Activated CD4-positive, alpha-beta T cell treated with anti-CD3 and anti-CD28 coated beads, Interleukin-2, Interleukin-4, amounts not matched to agents 100 ng/mL and 50 ng/mL, durations not matched to agents 16 hours and 8 hours (primary cell): ENCODE results near the gene LIPG.

Experiments
- DNase-seq: peaks from one replicate; pipeline ENCODE4 v3.0.0-alpha.2; 2020; ENCODE audit warnings: low spot score

The LIPG gene

DNA sequence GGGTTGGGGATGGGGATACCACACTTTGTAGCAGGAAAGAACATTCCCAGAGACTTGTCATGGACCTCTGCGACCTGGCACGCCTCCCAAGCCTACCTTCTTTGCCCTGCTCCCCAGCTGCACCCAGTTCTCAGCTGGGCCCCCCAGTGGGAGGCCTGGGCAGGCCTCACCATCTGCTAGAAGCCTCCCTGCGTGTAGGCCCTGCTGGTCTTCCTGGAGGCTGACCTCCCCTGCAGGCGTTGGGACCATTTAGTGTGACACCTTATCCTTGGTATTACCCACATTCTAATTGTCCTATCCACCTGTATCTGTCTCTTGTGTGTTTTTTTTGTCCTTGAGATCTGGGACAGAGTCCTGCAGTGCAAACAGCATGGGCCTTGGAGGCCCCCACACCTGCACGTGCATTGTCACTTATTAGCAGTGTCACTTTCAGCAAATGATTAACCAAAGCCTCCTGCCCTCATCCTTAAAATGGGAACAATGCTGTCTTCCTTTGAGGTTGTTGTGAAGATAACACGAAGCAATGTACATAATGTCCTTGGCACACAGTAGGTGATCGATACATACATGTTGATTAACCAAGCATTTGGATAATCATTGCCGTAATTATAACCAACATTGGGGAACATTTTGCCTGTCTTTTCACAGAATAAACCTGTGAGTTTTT, 77.2 kb downstream of the LIPG start:
- no peak for DNase-seq

DNA sequence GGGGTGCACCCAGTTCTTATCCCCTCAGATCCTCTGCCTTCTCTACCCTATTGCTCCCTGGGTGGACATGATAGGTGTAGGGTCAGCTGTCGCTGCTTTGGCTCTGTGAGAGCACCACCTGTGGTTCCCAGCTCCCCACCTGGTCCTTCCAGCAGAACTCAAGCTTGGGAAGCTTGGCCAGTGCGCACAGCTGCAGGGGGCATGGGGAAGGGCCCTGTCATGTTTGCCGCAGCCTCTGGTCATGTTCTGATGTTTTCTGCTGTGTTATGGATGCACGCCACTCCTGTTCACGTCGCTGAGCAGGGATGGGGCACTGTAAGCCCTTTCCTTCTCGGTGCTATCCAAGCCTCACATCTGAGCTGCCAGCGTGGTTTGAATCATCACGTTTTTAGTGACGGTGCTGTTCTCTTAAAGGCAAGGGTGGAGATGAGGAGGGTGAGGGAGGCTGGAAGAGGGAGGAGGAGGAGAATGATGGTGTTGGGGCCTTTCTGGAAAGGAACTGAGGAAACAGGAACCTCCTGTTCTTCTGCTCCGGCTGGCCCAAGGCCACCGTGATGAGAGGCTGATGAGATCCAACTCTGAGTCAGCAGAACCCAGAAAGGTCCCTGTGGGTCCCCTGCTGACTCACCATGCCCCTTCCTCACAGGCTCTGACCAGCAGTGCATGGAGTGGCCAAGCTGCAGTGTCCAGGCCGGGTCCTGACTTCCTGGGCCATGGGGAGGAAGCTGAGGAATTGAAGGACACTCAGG, 78.0 kb downstream of the LIPG start:
- no peak for DNase-seq

DNA sequence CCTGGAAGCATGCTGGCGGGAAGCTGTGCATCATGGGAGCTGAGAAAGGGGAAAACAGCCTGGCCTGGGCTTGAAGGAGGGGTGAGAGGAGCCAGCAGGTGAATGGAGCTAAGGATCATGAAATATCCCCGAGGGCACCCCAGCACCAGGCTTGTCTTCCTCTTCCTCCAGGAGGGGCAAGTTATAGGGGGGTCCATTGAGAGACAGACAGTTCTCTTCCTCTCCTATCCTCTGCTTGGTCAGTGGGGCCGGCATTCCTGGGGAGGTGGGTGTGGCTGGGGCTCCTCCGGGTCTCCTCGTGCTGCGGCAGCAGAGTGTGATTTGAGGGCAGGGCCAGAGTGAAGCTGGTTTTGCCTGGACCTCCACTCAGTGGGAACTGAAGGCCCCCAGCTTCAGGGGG, 78.9 kb downstream of the LIPG start:
- no peak for DNase-seq

DNA sequence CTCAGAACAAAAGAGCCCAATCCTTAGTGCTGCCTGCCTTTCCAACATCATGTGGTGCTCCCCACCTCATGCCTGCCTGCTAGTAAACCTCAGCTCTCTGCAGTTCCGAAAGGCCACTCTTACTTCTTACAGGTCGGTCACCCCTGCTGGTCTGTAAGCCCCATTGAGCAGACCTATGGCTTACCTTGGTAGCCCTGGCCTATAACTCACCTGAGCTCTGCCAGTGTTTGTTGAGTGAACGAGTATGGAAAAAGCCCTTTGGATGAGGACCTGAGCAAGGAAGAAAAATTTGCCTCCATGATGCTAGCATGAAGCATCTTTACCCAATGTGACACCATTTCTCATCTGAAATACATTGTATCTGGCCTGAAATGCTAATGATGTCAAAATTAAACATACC, 83.3 kb downstream of the LIPG start:
- DNase-seq: no peak

DNA sequence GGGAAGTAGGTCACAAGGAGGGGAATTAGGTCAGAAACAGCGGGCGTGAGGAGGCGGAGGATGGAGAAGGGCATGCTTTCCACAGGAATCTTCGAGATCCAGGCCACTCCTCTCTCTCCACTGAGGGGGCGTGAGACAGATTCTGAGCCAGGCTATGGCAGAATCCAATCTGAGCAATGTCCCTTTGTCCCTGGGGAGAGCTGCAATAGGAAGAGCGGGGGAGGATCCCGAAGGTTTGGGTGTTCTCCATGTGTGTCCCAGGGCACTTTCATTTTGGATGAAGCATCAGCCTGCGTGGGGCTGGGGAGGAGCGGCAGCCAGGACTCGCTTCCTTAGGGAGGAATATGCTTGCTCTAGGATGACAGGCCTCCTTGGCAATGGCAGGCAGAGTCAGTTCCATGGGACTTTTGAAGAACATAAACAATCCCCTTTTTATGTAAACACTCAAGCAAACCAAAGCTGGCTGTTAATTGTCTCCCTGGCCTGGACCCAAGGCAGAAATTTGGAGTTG, 84.0 kb downstream of the LIPG start:
- no peak for DNase-seq

DNA sequence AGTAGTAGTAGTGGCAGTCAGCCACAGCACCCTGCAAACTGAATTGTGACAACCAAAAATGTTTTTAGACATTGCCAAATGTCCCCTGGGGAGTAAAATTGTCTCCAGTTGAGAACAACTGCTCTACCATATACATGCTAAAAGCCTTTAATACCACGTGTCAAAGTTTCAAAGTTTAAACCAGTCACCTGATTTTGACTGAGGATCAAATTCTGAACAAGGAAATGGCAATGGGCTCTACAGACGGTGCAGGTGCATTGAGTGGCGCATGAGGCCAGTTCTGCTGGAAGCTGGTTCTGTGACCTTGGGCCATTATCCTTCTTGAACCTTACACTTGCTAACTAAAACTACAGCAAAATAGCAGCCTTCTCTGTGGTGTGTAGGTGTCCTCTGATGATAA, 85.0 kb downstream of the LIPG start:
- no peak for DNase-seq

DNA sequence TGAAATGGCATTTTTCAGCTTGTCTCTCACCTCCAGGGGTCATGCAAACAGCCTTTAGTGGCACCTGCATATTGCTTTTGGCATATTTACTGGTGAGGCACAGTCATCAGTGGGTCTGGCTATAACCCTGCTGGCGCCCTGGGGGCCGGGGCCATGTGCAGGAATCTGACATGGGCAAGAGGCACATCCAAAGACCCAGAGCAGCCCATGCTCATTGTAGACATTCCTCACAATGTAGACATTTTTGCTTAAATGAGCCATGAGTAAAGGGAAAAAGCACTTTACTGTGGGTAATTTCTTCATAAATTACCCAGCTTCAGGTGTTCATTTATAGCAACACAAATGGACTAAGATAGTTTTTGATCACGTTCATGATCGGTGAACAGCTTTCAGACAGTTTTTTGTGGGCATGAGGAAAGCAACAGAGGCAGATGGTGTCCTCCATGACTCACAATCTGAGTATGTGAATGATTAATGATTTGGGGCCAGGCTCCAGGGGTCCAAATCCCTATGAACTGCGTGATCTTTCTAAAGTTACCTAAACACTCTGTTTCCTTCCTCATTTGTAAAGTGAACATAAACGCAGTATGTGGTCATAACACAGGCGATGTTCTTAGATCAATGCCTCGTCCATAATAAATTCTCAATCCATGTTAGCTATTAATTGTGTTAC, 85.8 kb downstream of the LIPG start:
- no peak for DNase-seq

DNA sequence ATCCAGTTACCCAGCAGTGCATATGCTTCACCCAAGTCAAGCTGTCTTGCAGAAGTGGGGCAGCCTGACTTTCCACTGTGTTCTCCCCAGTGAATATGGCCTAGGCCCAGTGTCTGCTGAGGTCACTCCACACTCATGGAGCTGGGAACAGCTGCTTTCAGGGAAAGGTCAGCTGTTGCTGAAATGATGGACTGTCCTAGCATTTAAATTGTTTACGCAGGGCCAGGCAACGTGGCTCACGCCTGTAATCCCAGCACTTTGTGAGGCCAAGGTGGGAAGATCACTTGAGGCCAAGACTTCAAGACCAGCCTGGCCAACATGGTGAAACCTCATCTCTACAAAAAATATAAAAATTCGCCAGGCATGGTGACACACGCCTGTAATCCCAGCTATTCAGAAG, 86.5 kb downstream of the LIPG start:
- no peak for DNase-seq
